Activated naive CD4-positive, alpha-beta T cell treated with anti-CD3 and anti-CD28 coated beads, Interleukin-2, amount 50 U/mL, for 72 hours (primary cell): Measurements from ENCODE around the gene GFOD1. TPM values are rescaled to one million over a fixed set of nuclear protein-coding genes. Genes with fewer than 3 reads are reported as not detected.
"Not testable (repeated sequence)": the region's sequence is repeated elsewhere in the genome, so short reads cannot be mapped to it uniquely, and the experiment has no call there.

Source experiments
- ATAC-seq, 2 donors: fragments of 150-1000 bp; cut with Tn5 transposase; 2 replicates each; pipeline ENCODE4 v1.10.0; 2021; ENCODE audit warnings: mild to moderate bottlenecking in 2 of 2, moderate library complexity in 2 of 2
- DNase-seq, 2 donors: peaks; one replicate each; pipeline ENCODE4 v3.0.0; 2021 to 2022; ENCODE audit warnings: low spot score in 2 of 2
- H3K27ac Mint-ChIP-seq, 2 donors: one replicate each; pipeline ENCODE4 v1.8.0; 2022; ENCODE audit warnings: mild to moderate bottlenecking in 2 of 2, mixed read lengths in 2 of 2
- H3K36me3 Mint-ChIP-seq, 2 donors: one replicate each; pipeline ENCODE4 v1.8.0; 2022; ENCODE audit warnings: mixed read lengths in 2 of 2
- H3K9me3 Mint-ChIP-seq, 2 donors: one replicate each; pipeline ENCODE4 v1.8.0; 2022; ENCODE audit warnings: mixed read lengths in 2 of 2
- total RNA-seq, 2 donors: library from RNA; stranded (reverse); gene quantifications; one replicate each; pipeline ENCODE4 v1.2.3, GENCODE V29; 2022

The GFOD1 gene
- total RNA-seq, 2 donors from 2014 or later = 6.3 to 11.8 TPM

- no peak overlapping the region for H3K27ac Mint-ChIP-seq
- DNase-seq (no peak), ATAC-seq (no peak)
- H3K36me3 Mint-ChIP-seq = peaks cover 0 to 10% of the 10 kb centered on the region in 2 donors
- H3K9me3 Mint-ChIP-seq = no peaks in the 10 kb centered on the region
Observed at GRCh38 chr6:13332349-13332706, 155.1 kb downstream of the GFOD1 start.

GRCh38 chr6:13331516-13332348, 155.7 kb downstream of the GFOD1 start:
- peaks cover 0 to 10% of the 10 kb centered on the region in 2 donors for H3K36me3 Mint-ChIP-seq
- no peaks in the 10 kb centered on the region for H3K9me3 Mint-ChIP-seq
- DNase-seq (no peak), ATAC-seq (no peak)
- peak overlapping the region in 1 of 2 donors; percentile 43 for H3K27ac Mint-ChIP-seq

- Mint-ChIP-seq H3K27ac (peak overlapping the region; percentile 96), H3K9me3 (no peaks in the 10 kb centered on the region), H3K36me3 (peaks cover 0 to 10% of the 10 kb centered on the region in 2 donors)
- ATAC-seq = no peak
- DNase-seq = no peak
Observed at GRCh38 chr6:13328875-13329183, 158.6 kb downstream of the GFOD1 start.

- H3K9me3 Mint-ChIP-seq = no peaks in the 10 kb centered on the region
- H3K36me3 Mint-ChIP-seq = peaks cover 0 to 10% of the 10 kb centered on the region in 2 donors
- peak; percentile 92 to 93 for ATAC-seq
Observed at GRCh38 chr6:13328076-13328874, 159.1 kb downstream of the GFOD1 start, which contains the start of gene TBC1D7. Gene TBC1D7, minus strand, starts transcription at chr6:13328537. Its CDS starts 1,639 bp downstream, at chr6:13326898.

GRCh38 chr6:13327691-13328075, 159.7 kb downstream of the GFOD1 start:
- no peak for ATAC-seq
- no peaks in the 10 kb centered on the region for H3K9me3 Mint-ChIP-seq
- DNase-seq = no peak
- H3K27ac Mint-ChIP-seq = peak overlapping the region; percentile 92 to 96
- peaks cover 0 to 10% of the 10 kb centered on the region in 2 donors for H3K36me3 Mint-ChIP-seq

More at GRCh38 chr6:13328076-13328874, 159.1 kb downstream of the GFOD1 start, which contains the start of gene TBC1D7:
- DNase-seq = peak; percentile 93
- peak within 1 kb of the TSS; percentile 96 for H3K27ac Mint-ChIP-seq

- H3K9me3 Mint-ChIP-seq, ATAC-seq, H3K27ac Mint-ChIP-seq, H3K36me3 Mint-ChIP-seq, DNase-seq: not testable (repeated sequence)
Observed at GRCh38 chr6:13326031-13326586, 161.3 kb downstream of the GFOD1 start.

- no peak overlapping the region for H3K27ac Mint-ChIP-seq
- no peaks in the 10 kb centered on the region for H3K9me3 Mint-ChIP-seq
- H3K36me3 Mint-ChIP-seq = peaks cover 11 to 14% of the 10 kb centered on the region in 2 donors
- ATAC-seq (no peak), DNase-seq (no peak)
Observed at GRCh38 chr6:13319891-13320564, 167.4 kb downstream of the GFOD1 start.

- no peak overlapping the region for H3K27ac Mint-ChIP-seq
- no peaks in the 10 kb centered on the region for H3K9me3 Mint-ChIP-seq
- no peak for DNase-seq
- no peak for ATAC-seq
- peaks cover 11 to 14% of the 10 kb centered on the region in 2 donors for H3K36me3 Mint-ChIP-seq
Observed at GRCh38 chr6:13318821-13319220, 168.6 kb downstream of the GFOD1 start.

- Mint-ChIP-seq H3K9me3 (no peaks in the 10 kb centered on the region), H3K36me3 (peaks cover 7 to 16% of the 10 kb centered on the region in 2 donors), H3K27ac (no peak overlapping the region)
- ATAC-seq (no peak), DNase-seq (no peak)
Observed at GRCh38 chr6:13315896-13316295, 171.5 kb downstream of the GFOD1 start.

GRCh38 chr6:13314806-13315205, 172.6 kb downstream of the GFOD1 start:
- Mint-ChIP-seq H3K36me3 (peaks cover 7 to 16% of the 10 kb centered on the region in 2 donors), H3K27ac (no peak overlapping the region), H3K9me3 (no peaks in the 10 kb centered on the region)
- DNase-seq (no peak), ATAC-seq (no peak)

- Mint-ChIP-seq H3K36me3 (peaks cover 17% of the 10 kb centered on the region in 2 donors), H3K27ac (no peak overlapping the region), H3K9me3 (no peaks in the 10 kb centered on the region)
- no peak for DNase-seq
- ATAC-seq = no peak
Observed at GRCh38 chr6:13311155-13311554, 176.2 kb downstream of the GFOD1 start.

- H3K36me3 Mint-ChIP-seq = peaks cover 24 to 26% of the 10 kb centered on the region in 2 donors
Observed at GRCh38 chr6:13308332-13308731, 179.1 kb downstream of the GFOD1 start.

More at GRCh38 chr6:13308332-13308731, 179.1 kb downstream of the GFOD1 start:
- no peak for DNase-seq
- Mint-ChIP-seq H3K9me3 (peaks cover 0 to 1% of the 10 kb centered on the region in 2 donors), H3K27ac (peak overlapping the region in 1 of 2 donors; percentile 60)
- ATAC-seq = no peak

Other genes starting within 250 kb of the GFOD1 start
- gene TBC1D7, start 159.1 kb downstream of the GFOD1 start, total RNA-seq = 10 to 100 TPM; 13.2 to 30.9 TPM
- 10 to 100 TPM in 1 of 2 donors, 1 to 10 TPM in 1; 7.4 to 15.3 TPM for gene SIRT5, start 87.0 kb upstream of the GFOD1 start, total RNA-seq
- gene NOL7, start 127.7 kb upstream of the GFOD1 start, total RNA-seq = 10 to 100 TPM; 62.8 to 75.0 TPM
- gene RANBP9, start 224.2 kb upstream of the GFOD1 start, total RNA-seq = 10 to 100 TPM; 52.9 to 75.5 TPM